Measurements from ENCODE around the gene EFEMP2.
"Not testable (repeated sequence)": the region's sequence is repeated elsewhere in the genome, so short reads cannot be mapped to it uniquely, and the experiment has no call there.

EFEMP2 gene

DNA sequence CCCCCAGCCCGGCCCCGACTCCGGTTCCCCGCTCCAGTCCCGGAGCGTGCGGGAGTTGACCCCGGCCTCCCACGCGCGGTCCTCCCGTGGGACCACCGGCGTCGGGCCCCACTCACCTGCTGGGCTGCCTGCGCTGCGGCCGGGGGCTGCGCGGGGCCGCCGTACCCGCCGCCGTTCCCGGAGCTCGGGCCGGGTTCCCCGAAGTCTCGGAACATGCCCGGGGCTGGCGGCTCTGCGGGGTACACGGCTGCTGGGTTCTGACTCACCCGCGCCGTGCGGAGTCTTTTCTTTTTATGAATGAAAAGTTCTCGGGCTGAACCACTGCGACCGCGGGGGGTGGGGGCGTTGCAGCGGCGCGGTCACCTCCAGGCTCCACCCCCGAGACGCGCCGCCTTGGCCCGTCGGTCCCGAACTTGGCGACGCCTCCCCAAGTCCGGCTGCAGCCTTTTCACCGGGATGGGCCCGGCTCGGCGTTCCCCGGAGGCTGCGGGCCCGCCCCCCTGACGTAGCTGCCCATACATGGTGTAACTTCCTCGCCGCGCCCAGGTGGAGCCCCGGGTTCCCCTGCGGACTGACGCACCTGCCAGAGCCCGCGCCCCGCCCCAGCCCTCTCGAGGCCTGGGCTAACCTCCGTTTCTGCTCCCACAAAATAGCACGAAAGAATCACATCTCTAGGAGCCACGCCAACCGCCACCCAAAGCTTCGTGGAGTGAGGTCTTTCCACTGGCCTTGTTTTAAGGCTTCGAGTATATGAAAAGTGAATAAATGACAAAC lies 27.7 kb upstream of the EFEMP2 start, which contains the start of gene FOSL1:
TSS of gene FOSL1 (minus strand) at position 264 of the 774 bp plus-strand sequence. CDS start at position 215, 49 bp downstream.
- DNase-seq (ENCODE audit: low spot score): peak; percentile 95

DNA sequence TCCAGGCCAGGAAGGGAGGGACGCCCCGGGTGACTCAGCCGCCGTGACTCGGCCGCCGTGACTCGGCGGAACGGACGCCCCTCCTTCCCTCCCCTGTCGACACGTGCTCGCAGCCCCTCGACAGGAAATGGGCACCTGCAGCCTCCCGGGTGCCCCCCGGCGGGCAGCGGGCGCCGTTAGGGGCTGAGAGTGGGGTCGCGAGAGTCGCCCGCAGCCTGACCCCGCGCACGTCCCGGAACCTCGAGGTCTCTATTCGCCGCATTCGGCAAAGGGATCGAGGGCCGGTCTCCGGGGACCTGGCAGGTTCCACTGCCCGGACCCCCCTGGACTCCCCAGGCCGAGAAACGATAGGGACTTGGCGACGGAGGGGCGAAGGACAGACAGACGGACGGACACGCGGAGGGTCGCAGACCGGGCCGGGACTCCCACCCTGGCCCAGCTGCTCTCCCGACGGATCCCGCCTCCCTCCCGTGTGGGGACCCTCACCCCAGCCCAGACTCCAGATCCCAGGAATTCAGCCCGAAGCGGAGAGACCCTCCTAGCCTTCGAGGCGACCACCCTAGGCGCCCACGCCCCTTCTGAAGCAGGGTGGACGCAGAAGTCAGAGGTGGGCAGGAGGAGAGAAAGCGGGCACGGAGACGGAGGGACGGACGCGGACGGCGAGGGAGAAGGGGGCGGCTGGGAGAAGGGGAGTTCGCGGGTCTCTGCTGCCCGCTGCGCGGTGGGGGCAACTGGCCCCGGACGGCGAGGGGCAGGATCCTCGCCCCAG lies 26.9 kb upstream of the EFEMP2 start:
- DNase-seq (ENCODE audit: low spot score): peak; percentile 60

DNA sequence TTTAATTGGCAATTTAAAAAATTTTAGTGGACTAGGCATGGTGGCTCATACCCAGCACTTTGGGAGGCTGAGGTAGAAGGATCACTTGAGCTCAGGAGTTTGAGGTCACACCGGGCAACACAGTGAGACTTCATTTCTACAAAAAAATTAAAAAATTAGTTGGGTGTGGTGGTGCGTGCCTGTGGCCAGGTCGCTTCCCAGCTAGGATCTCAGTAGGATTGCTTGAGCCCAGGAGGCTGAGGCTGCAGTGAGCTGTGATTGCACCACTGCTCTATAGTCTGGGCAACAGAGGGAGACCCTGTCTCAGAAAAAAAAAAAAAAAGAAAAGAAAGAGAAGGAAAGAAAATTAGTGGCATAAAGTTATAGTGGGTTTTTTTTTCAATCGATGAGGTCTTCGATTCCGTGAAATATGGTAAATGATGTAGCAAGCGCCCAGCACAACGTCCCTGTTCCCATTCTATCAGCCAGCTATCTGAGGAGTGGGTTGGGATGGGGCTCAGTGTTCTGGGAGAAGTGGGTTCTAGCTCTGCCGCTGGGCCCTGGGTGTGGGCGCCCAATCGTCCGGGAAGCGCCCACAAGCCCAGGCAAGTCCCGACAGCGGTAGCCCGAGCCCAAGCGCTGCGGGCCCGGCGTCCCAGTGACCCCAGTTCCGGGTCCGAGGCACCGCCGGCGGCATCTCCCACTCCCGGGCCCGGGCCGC lies 26.2 kb upstream of the EFEMP2 start:
- DNase-seq (ENCODE audit: low spot score): no peak

- DNase-seq (ENCODE audit: low spot score): no peak
Observed at GRCh38 chr11:65897020-65897471, 24.4 kb upstream of the EFEMP2 start.

GRCh38 chr11:65896034-65896999 lies 23.7 kb upstream of the EFEMP2 start:
- no peak for DNase-seq (ENCODE audit: low spot score)

- DNase-seq (ENCODE audit: low spot score): no peak
Observed at GRCh38 chr11:65895482-65895981, 22.9 kb upstream of the EFEMP2 start.

- DNase-seq (ENCODE audit: low spot score): no peak
Observed at GRCh38 chr11:65894034-65894591, 21.5 kb upstream of the EFEMP2 start.

DNA sequence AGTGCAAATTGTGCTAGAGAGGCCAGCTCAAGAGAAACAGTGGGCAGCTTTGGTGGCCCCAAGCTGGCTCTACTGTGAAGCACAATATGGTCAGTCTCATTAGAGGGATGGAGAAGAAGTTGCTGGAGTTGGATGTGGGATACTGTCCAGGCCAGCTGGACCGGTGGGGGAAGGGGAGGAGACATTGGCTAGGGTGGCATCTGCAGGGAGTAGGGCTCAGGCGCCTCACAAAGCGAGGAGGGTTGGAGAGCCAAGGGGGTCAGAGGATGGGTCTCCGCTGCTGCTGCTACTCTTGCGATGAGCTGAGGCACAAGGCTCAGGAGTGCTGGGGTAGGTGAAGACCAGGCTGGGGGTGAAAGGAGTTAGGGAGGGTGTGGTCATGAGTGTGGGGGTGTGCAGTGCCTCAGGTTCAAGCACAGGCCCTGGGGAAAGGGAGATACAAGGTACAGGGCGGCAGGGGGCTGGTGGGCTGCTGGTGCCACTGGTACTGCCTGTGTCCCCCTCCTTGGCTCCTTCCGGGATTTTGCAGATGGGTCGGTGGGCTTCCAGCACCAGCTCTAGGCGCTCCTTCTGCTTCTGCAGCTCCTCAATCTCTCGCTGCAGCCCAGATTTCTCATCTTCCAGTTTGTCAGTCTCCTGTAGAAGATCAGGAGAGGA lies 20.2 kb upstream of the EFEMP2 start:
- no peak for DNase-seq (ENCODE audit: low spot score)

DNA sequence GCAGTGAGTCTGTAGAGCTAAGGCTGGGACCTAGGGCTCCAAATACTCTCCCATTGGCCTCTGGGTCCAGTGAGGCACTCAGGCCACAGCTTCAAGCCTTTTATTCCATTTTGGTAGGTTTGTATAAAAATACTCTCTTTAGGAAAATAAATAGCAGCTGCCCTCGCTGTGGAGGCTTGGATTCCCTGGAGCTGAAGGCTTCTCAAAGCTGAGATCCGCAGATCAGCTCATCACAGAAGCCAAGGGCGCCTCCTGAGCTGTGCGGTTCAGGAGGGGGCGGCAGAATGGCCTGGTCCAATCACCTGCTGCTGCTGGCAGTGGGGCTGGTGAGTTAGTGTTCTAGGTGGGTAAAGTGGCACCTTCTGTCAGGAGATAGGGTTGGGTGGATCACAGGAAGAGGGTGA lies 19.5 kb upstream of the EFEMP2 start:
- not testable (repeated sequence) for DNase-seq (ENCODE audit: low spot score)

- no peak for DNase-seq (ENCODE audit: low spot score)
Observed at GRCh38 chr11:65891219-65892136, 18.9 kb upstream of the EFEMP2 start.

- DNase-seq (ENCODE audit: low spot score): peak; percentile 98
Observed at GRCh38 chr11:65890324-65891218, 18.0 kb upstream of the EFEMP2 start, which contains the start of gene CCDC85B. Gene CCDC85B (plus strand): TSS chr11:65890673. CDS start chr11:65890784, 111 bp downstream.

DNA sequence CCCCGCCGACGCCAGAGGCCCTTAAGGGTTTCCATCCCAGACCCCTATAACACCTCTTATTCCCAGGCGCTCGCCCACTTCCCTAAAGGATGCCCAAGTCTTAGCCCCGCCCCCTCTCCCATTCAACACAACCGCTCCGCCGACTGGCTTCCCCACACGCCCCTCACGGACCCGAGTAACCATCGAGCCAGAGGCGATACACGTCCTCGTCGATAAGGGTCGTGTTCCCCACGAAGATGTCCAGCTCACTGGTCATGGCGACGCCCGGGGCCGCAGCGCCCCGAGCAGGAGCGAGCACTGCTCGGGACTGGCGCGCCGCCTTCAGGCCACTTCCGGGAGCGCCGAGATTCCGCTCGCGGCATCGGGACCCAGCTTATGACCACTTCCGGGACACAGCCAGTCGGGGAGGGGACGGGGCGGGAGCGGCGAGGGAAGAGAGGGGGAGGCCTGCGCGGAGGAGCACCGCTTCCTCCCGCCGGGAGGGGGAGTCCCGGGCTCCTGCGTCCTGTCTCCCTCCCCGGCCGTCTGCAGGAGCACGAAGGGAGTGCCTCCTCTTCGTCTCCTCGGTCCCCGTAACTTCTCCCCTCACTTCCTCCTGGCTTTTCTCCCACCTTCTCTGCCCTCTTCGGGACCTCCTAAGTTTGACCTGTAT lies 15.7 kb upstream of the EFEMP2 start, which contains the start of gene FIBP:
TSS of gene FIBP (minus strand) at position 309 of the 652 bp plus-strand sequence. CDS start at position 256, 53 bp downstream.
- DNase-seq (ENCODE audit: low spot score): peak; percentile 95

- no peak for DNase-seq (ENCODE audit: low spot score)
Observed at GRCh38 chr11:65887723-65888162, 15.1 kb upstream of the EFEMP2 start.

DNA sequence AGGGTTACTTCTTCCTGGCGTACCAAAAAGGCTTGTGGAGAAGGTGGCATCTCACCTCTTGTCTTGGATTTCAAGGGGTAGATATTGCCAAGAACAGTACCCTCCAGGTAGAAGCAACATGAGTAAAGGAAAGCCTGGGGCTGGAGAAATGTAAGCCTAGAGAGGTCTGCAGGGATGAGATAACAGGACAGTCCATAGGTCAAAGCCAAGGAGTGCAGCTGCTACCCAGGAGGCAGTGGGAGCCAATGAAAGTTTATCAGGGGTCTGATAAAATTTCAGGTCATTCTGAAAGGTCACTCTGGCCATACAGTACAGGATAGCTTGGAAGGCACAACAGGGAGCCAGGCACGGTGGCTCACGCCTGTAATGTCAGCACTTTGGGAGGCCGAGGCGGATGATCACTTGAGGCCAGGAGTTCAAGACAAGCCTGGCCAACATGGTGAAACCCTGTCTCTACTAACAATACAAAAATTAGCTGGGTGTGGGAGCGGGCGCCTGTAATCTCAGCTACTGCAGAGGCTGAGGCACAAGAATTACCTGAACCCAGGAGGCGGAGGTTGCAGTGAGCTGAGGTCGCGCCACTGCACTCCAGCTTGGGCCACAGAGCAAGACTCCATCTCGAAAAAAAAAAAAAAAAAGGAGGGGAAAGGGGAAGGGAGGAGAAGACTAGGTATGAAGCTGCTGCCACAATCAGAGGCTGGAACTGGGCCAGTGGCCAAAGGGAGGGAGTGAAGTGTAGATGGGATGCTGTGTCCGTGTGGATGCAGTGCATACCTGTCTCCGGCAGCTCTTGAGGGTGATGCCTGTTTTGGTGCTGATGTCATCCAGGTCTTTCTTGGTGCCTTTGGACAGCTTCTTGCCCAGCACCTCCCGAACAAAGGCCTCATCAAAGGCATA lies 14.5 kb upstream of the EFEMP2 start:
- DNase-seq (ENCODE audit: low spot score): no peak

GRCh38 chr11:65885808-65886536 lies 13.4 kb upstream of the EFEMP2 start:
- DNase-seq (ENCODE audit: low spot score): no peak

Data from CD4-positive, alpha-beta T cell treated with Interleukin-15 for 4 hours (primary cell).